NCI-H2196 treated with DMSO at 0.1 percent for 48 hours (cell line): ENCODE results near the gene HDAC1.
A peak's percentile ranks its signal among the peaks of the same experiment; 100 is the strongest.
"Not testable (repeated sequence)": the region's sequence is repeated elsewhere in the genome, so short reads cannot be mapped to it uniquely, and the experiment has no call there.

Experiments used
- DNase-seq: peaks from one replicate; lab custom pipeline; 2025; ENCODE audit not compliant: unreplicated experiment; lab: John Stamatoyannopoulos, UW

HDAC1 gene

DNA sequence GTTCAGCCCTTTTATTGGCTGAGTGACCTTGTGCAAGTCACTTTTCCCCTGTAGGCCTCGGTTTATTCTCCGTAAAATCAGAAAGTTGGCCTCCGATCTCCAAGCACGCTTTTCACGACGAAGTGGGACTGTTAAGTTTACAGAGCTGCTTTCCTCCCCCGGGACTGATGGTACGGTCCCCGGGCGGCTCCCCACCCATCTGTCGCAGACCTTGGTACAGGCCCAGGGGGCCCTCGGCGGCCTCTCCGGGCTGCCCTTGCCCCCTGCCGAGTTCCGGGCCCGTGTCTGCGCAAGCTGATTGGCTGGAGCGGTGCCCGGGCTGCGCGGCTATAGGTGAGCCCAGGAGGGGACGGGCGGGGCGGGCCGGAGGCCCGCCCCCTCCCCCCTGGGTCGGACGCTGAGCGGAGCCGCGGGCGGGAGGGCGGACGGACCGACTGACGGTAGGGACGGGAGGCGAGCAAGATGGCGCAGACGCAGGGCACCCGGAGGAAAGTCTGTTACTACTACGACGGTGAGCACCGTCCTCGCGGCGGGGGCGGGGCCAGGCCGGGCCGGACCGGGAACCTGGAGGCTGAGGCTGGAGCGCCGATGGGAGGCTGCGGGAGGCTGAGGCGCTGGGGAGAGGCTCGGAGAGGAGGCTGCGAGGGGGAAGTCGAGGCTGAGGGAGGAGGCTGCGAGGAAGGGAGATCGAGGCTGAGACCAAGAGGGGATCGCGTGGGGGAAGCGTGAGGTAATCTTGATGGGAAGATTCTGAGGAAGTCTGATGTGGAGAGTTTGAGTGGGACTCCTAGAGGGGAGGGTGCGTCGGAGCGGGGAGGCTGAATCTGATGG lies at the start of gene HDAC1:
TSS of gene HDAC1 (plus strand) at position 376 of the 831 bp plus-strand sequence. CDS start at position 463, 87 bp downstream.
- peak; percentile 84 for DNase-seq

DNA sequence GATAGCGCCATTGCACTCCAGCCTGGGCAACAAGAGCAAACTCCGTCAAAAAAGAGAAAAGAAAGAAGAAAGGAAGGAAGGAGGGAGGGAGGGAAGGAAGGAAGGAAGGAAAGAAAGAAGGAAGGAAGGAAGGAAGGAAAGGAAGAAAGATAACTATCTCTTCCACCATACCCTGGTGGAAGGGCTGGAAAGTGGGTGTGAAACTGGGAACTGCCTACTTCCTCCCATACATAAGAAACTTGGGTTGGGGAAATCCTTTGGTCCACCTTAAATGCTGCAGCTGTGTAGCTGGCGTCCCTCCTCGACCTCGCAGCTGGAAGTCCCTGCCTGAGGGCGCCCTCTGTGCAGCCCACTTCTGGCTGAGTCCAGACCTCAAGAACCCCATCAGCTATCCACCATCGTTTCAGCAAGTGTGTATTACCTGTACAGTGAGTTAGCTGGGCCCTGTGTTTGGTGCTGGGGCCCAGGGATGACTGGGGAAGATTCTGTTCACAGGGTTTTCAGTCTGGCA lies 49.5 kb upstream of the HDAC1 start:
- no peak for DNase-seq

DNA sequence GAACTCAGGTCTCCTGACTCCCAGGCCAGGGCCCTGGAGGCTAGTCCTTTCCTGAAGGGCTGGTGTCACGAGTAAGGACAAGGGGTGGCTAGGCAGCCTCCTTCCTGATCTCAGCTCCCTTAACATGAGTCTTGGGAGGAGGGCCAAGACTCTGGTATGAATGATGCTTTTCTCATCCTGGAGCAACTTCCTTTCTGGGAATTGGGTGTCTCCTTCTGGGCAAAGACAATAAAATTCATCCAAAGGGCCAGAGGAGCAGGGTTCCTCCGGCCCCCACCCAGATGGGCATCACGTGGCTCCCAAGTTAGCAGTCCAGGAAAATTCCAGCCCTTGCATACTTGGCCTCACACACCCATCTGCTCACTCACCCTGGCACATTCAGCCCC lies 45.0 kb upstream of the HDAC1 start, which contains the start of gene FAM167B:
TSS of gene FAM167B (plus strand) at position 335 of the 386 bp plus-strand sequence. CDS start 200 bp downstream, outside the sequence.
- no peak for DNase-seq

DNA sequence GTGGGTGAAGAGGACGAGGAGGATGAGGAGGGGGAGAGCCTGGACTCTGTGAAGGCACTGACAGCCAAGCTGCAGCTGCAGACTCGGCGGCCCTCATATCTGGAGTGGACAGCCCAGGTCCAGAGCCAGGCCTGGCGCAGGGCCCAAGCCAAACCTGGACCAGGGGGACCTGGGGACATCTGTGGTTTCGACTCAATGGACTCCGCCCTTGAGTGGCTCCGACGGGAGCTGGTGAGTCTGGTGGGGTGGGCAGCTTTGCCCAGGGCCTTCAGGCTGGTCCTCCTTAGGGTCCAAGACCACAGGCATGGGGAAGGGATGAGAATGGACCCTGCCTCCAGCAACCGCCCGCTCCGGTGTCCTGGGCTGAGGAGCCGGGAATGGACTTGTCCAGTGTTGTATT lies 44.4 kb upstream of the HDAC1 start:
- no peak for DNase-seq

DNA sequence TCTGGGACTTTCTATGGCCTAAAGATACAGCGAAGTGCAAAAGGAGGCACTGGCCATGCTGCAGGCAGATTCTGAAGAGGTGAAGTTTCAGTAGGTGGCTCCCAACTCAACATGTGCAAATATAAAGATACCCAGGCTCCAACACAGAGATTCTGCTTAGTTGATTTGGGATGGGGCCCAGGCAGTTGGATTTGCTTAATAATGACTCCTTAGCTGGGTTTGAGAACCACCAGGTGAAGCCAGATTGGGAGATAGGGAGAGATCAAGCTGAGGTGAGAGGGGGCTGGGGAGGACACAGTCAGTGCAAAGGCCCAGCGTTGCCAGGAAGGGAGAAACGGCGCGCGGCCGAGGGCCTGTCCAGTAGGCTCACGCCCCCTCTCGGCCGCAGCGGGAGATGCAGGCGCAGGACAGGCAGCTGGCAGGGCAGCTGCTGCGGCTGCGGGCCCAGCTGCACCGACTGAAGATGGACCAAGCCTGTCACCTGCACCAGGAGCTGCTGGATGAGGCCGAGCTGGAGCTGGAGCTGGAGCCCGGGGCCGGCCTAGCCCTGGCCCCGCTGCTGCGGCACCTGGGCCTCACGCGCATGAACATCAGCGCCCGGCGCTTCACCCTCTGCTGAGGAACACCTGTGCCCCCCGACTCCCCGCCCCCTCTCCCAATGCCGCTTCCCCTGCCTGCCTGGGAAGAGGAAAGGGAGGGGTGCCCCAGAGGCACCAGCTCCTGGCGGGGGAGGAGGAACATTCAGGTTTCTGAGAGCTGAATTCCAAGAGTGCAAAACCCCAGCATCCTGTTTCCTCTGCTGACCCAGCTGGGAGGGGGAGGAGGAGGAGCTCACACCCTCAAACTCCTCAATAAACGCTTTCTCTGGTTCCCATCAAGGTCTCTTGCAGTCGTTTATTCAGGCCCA lies 43.6 kb upstream of the HDAC1 start:
- peak; percentile 90 for DNase-seq

DNA sequence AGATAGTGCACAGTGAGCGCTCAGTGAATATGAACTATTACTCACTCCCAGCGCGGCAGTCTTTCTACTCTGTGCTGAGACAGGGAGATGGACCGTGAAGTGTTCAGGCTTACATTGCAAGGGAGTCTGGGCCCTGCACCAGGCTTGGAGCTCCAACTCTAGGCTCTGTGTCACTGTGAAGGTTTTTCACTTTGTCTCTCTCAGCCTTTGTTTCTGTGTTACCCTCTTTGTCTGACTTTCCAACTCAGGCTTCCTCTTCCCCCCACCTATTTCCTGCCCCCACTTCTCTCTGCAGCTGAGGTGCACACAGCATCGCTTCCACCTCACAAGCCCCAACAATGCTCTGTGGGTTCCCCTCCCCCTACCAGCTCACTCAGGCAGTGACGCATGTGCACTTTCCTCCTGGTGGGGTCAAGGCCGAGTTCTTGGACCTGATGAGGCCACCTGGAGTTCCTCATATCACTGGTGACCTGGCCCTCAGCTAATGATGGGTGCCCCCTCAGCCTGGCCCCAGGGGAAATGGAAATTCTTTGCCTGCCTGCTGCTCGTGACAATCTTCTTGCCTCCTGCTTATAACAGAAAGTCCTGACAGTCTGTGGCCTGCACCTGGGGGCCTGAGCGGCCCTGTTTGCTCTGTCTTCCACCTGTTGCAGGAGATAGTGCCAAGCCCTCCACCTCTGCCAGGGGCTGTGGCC lies 41.9 kb upstream of the HDAC1 start:
- DNase-seq, result no peak

DNA sequence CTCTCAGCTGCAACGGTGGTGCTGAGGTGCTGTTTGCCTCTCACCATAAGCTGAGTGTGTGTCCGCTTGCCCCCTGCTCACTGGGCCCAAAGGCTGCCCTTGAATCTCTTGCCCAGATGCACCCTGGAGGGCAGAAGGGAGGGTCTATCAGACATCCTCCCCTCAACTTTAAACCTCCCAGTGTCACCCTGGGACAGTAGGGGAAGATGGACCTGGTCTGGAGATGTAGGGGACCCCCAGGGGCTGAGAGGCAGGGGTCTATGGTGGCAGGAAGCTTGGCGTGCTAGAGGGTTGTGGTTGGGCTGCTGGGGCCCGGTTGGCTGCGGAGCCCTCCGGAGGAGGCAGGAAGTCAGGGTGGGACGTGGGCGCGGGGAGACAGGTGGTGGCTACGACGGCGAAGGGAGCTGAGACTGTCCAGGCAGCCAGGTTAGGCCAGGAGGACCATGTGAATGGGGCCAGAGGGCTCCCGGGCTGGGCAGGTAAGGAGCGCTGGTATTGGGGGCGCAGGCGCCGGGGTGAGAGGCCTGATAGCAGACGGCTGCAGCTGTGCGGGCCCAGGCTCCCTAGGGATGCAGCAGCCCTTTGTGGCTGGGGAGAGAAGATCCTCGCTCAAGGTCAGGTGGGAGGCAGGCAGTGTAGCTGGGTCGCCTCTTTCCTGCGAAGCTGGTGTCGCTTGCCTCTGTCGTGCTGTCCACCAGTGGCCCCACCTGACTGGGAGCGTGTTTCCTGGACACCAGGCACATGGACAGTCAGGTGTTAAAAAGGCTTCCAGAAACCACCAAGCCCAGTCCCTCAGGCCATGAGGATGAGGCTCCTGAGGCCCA lies 40.8 kb upstream of the HDAC1 start, which contains the start of gene LCK:
TSS of gene LCK (plus strand) at position 373 of the 824 bp plus-strand sequence. CDS start 23,065 bp downstream, outside the sequence.
- no peak for DNase-seq

DNA sequence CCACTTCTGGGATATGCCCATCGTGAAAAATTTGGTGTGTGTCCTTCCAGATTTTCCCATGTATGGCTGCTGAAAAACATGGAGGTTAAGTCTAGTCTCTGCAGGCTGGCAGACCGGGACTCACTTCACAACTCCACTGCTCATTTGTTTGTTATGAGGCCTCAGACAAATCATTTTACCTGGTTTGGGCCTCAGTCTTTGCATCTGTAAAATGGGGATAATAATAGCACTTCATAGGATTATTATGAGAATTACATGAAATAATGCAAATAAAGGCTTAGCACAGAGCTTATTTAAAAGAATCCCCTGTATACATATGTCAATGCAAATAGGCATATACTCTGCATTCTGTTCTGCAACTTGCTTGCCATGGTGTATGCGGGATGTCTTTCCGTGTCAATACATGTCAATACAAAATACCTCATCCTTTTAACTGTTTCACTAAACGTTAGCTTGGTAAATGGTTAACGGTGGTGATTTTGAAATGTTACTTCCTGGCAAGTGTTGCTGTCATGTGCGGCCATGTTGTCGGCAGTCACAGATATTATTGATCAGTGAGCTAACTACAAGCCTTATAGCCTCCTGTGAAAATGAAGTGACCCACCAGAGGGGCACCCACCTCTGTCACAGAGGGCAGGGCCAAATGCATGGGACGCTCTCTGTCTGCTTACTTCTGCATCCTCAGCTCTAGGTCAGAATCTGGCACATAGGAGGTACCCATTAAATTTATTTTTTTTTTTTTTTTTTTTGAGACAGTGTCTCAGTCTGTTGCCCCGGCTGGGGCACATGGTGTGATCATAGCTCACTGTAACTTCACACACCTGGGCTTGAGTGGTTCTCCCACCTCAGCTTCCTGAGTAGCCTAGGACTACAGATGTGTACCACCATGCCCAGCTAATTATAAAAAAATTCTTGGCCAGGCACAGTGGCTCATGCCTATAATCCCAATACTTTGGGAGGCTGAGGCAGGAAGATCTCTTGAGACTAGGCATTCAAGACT lies 36.5 kb upstream of the HDAC1 start:
- no peak for DNase-seq

DNA sequence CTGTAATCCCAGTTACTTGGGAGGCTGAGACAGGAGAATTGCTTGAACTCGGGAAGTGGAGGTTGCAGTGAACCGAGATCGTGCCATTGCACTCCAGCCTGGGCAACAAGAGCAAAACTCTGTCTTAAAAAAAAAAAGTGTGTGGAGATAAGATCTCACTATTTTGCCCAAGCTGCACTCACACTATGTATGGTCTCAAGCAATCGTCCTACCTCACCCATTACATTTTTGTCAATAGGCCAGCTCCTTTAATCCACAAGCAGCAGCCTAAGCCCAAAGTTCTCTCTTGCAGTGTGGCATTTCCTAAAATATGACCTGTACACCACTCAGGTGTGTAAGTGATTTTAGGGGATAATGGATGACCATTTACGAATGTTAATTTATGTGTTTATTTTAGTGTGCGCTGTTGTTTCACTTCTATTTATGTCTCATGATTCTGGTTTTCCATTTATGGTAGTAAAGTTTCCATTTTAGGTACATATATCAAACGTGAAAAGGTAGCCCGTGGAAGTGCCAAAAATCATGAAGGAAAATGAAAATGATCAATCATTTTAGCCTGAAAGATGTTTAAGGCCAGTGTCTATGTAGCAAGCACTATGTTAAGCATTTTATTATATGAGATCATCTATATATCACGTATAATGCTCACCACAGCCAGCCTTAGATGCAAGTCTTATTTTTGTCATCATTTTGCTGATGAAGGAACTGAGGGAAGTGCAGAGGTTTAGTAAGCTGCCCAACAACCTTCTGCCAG lies 35.2 kb upstream of the HDAC1 start:
- no peak for DNase-seq

DNA sequence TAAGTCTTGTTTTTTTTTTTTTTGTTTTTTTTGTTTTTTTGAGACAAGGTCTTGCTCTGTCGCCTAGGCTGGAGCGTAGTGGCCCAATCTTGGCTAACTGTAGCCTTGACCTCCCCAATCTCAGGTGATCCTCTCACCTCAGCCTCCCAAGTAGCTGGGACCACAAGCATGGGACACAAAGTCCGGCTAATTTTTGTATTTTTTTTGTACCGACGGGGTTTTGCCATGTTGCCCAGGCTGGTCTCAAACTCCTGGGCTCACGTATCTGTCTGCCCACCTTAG lies 34.7 kb upstream of the HDAC1 start:
- no peak for DNase-seq

DNA sequence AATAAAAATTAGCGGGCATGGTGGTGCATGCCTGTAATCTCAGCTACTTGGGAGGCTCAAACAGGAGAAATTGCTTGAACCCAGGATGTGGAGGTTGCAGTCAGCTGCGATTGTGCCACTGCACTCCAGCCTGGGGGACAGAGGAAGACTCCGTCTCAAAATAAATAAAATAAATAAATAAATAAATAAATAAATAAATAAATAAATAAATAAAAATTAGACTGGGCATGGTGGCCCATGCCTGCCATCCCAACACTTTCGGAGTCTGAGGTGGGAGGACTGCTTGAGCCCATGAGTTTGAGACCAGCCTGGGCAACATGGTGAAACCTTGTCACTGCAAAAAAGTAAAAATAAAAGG lies 28.7 kb upstream of the HDAC1 start:
- DNase-seq, result not testable (repeated sequence)

DNA sequence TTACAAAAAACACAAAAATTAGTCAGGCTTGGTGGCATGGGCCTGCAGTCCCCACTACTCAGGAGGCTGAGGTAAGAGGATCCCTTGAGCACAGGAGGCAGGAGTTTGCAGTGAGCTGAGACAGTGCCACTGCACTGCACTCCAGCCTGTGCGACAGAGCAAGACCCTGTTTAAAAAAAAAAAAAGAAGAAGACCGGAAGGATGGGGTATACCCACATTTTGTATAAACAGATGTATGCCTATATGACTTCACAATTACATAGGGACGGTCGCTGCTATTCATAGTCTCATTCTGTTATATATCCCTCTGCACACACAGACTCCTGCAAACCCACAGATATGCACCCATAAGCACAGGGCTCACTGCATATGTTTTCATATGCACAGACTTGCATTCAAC lies 28.1 kb upstream of the HDAC1 start:
- DNase-seq, result no peak

DNA sequence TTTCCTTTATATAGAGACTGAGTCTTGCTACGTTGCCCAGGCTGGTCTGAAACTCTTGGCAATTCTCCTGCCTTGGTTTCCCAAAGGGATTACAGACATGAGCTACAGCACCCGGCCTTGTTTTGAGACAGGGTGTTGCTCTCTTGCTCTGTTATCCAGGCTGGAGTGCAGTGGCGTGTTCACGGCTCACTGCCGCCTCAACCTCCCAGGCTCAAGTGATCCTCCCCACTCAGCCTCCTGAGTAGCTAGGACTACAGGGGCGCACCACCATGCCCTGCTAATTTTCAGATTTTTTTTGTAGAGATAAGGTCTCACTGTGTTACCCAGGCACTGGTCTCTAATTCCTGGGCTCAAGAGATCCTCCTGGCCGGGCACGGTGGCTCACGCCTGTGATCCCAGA lies 26.0 kb upstream of the HDAC1 start:
- no peak for DNase-seq

DNA sequence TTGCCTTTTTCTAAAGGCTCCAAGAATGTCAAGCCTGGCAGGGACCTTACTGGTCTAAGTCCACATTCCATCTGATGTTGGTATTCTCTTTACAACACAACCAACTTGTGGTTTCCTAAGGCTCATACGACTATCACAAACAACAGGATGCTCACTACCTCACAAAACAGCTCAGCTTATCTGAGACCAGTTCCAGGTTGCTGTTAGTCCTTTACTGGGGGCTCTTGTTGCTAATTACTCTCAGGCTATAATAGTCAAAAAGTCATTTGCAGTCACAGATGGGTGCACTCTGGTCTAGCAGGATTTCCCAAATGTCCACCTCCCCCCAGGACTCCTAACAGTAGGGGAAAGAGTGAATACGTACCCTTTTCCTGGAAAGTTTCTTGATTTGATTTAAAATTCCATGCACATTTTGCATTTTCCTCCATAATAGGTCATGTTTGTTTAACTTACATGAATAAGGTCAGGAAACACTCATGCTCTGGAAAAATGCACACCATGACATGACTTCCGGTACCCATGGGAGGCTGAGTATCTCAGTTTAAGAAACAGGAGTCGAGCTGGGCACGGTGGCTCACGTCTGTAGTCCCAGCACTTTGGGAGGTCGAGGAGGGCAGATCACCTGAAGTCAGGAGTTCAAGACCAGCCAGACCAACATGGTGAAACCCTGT lies 24.8 kb upstream of the HDAC1 start:
- DNase-seq, result no peak

DNA sequence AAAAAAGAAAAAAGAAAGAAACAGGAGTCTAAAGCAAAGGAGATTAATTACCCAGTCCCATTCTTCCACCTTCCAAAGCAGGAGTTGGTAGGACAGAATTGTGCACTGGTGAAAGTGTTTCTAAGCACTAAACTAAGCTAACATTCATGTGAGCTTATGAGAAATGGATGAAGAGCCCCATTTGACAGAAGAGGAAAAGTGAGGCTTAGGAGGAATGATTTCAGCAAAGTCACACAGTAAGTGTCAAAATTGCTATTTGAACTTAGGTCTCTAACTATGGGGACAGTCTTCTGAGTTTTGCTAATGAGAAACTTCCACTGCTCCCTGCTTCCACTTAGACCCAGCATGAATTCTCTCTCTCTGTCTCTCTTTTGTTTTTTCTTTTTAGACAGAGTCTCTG lies 22.1 kb upstream of the HDAC1 start:
- no peak for DNase-seq

DNA sequence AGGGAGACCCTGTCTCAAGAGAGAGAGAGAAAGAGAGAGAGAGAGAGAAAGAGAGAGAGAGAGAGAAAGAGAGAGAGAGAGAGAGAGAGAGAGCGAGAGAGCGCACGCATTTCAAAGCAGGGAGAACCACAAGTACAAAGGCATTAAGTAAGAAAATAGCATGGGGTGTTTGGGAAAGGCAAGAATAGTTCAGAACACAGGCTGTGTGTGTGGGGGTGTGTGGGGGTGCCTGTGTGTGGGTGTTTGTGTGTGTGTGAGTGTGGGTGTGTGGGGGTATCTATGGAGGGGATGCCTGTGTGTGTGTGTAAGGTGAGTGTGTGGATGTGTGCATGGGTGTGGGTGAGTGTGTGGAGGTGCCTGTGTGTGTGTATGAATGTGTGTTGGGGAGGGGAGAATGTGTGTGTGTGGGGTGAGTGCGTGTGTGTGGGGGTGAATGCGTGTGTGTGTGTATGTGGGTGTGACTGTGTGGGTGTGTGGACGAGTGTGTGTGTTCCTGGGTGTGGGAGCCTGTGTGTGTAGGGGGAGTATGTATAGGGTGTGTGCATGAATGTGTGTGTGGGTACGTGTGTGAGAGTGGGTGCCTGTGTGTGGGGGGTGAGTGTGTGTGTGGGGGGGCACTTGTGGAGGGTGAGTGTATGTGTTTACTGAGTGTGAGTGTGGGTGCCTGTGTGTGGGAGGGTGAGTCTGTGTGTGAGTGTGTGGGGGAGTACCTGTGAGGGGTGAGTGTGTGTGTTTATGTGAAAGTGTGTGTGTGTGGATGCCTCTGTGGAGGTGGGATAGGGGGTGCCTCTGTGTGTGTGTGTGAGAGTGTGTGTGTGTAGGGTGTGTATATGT lies 19.1 kb upstream of the HDAC1 start:
- no peak for DNase-seq
